Kidney epithelial cell (primary cell): ENCODE data around the gene GRIK2. TPM values are rescaled to one million over a fixed set of nuclear protein-coding genes. Genes with fewer than 3 reads are reported as not detected.

Experiments
- DNase-seq: peaks from one replicate; pipeline ENCODE4 v3.0.0-alpha.2; 2010; ENCODE audit warnings: low read depth
- H3K27me3 ChIP-seq: 2 replicates; pipeline ENCODE4 v1.6.0; 2011; ENCODE audit warnings: low read length; ENCODE audit not compliant: control insufficient read depth, insufficient read depth
- H3K36me3 ChIP-seq: 2 replicates; pipeline ENCODE4 v1.5.1; 2011; ENCODE audit warnings: low read length; ENCODE audit not compliant: control insufficient read depth, insufficient read depth
- H3K4me3 ChIP-seq: 2 replicates; pipeline ENCODE4 v1.5.1; 2011; ENCODE audit warnings: low read depth, mild to moderate bottlenecking, control low read depth, low read length
- CTCF ChIP-seq: IDR thresholded peaks from 2 replicates; pipeline ENCODE4 v1.5.1; 2011; ENCODE audit warnings: mild to moderate bottlenecking, moderate library complexity, low read length, control low read depth, inconsistent platforms; ENCODE audit not compliant: insufficient read depth, poor library complexity, severe bottlenecking
- total RNA-seq: library from RNA; depleted of rRNA; stranded (reverse); fragments of >200 nt; gene quantifications from 2 replicates; pipeline ENCODE4 v1.2.3, GENCODE V29; 2015

Gene GRIK2
- total RNA-seq, 1 donor from 2014 or later: 0.13 TPM

GRCh38 chr6:101397199-101397598, 3.7 kb downstream of the GRIK2 start:
- DNase-seq: no peak
- H3K4me3 ChIP-seq: no peak overlapping the region
- no peak for TF ChIP-seq CTCF
- H3K27me3 ChIP-seq: peaks cover 40% of the 10 kb centered on the region
- no peaks in the 10 kb centered on the region for H3K36me3 ChIP-seq

- H3K4me3 ChIP-seq: peak overlapping the region; percentile 12
- DNase-seq: no peak
- no peaks in the 10 kb centered on the region for H3K36me3 ChIP-seq
- no peak for TF ChIP-seq CTCF
- H3K27me3 ChIP-seq: peaks cover 43% of the 10 kb centered on the region
Observed at GRCh38 chr6:101398716-101399615, 5.5 kb downstream of the GRIK2 start.

GRCh38 chr6:101399616-101400162, 6.2 kb downstream of the GRIK2 start:
- peaks cover 41% of the 10 kb centered on the region for H3K27me3 ChIP-seq
- H3K36me3 ChIP-seq: no peaks in the 10 kb centered on the region
- DNase-seq: no peak
- no peak for TF ChIP-seq CTCF
- peak overlapping the region; percentile 12 for H3K4me3 ChIP-seq

GRCh38 chr6:101400326-101401135, 7.0 kb downstream of the GRIK2 start:
- Histone ChIP-seq H3K4me3 (no peak overlapping the region), H3K27me3 (peaks cover 41% of the 10 kb centered on the region), H3K36me3 (no peaks in the 10 kb centered on the region)
- DNase-seq: no peak
- no peak for TF ChIP-seq CTCF

- TF ChIP-seq CTCF: no peak
- Histone ChIP-seq H3K4me3 (no peak overlapping the region), H3K27me3 (peaks cover 41% of the 10 kb centered on the region), H3K36me3 (no peaks in the 10 kb centered on the region)
- no peak for DNase-seq
Observed at GRCh38 chr6:101401171-101401570, 7.7 kb downstream of the GRIK2 start.
